Endothelial cell of umbilical vein (primary cell): ENCODE results near the gene TMPRSS7. TPM values are rescaled to one million over a fixed set of nuclear protein-coding genes. Genes with fewer than 3 reads are reported as not detected.

Experiments used
- BruUV-seq: library from RNA; stranded (reverse); fragments of 400-500 nt; replicated peaks from 2 replicates; lab custom pipeline; 2021; lab: Mats Ljungman, UMichigan
- CTCF ChIA-PET: fragments of 300-600, 350-600 bp; sonication (Branson Sonifier 250); formaldehyde crosslinking; loops from one replicate; lab custom pipeline; 2021; ENCODE audit warnings: antibody characterized with exemption, inconsistent platforms; lab: Charles Lee
- POLR2A ChIA-PET: fragments of 300-600, 350-600 bp; sonication (Branson Sonifier 250); formaldehyde crosslinking; loops from one replicate; lab custom pipeline; 2021; ENCODE audit warnings: antibody characterized with exemption, inconsistent platforms; lab: Charles Lee
- DNase-seq: peaks from one replicate; pipeline ENCODE4 v3.0.0-alpha.2; 2011; ENCODE audit warnings: low read depth, low spot score
- FAIRE-seq: peaks from 2 replicates; lab custom pipeline; 2011; peaks lifted over from hg19 to GRCh38; lab: Jason Lieb, UNC
- H2AFZ ChIP-seq: 2 replicates; pipeline ENCODE4 v1.6.0; 2012; ENCODE audit warnings: low read depth, low read length, control low read depth, inconsistent platforms
- H3K27ac ChIP-seq: 2 replicates; pipeline ENCODE4 v1.5.1; 2011; ENCODE audit warnings: low read depth, mild to moderate bottlenecking, control low read depth, low read length, moderate library complexity; ENCODE audit not compliant: insufficient read depth
- H3K27me3 ChIP-seq, 2 experiments: 2 replicates each; pipeline versions ENCODE4 v1.6.0 to v1.6.1; 2011; ENCODE audit warnings: low read length in 2 of 2, mixed read lengths in 1 of 2; ENCODE audit not compliant: control insufficient read depth in 2 of 2, insufficient read depth in 2 of 2
- H3K36me3 ChIP-seq, 2 experiments: 2 replicates in 1 of 2; 3 replicates in 1 of 2; pipeline ENCODE4 v1.5.1; 2011; ENCODE audit warnings: low read length in 2 of 2, mild to moderate bottlenecking in 1 of 2, moderate library complexity in 1 of 2; ENCODE audit not compliant: control insufficient read depth in 2 of 2, insufficient read depth in 2 of 2; ENCODE audit errors: extremely low read depth in 1 of 2
- H3K4me1 ChIP-seq: 3 replicates; pipeline ENCODE4 v1.5.1; 2011; ENCODE audit warnings: mild to moderate bottlenecking, low read length; ENCODE audit not compliant: control insufficient read depth, insufficient read depth; ENCODE audit errors: extremely low read depth
- H3K4me2 ChIP-seq: 2 replicates; pipeline ENCODE4 v1.6.1; 2011; ENCODE audit warnings: low read length, control low read depth, mixed read lengths; ENCODE audit not compliant: insufficient read depth
- H3K4me3 ChIP-seq, 3 experiments: fragments of 200-600 bp in 1 of 3; sonication (generic), shearing (Covaris generic) in 1 of 3; replicated peaks in 1 of 3; 2 replicates each; pipeline ENCODE4 v1.5.1; 2011 to 2016; ENCODE audit warnings: control low read depth in 3 of 3, low read length in 3 of 3, mild to moderate bottlenecking in 2 of 3, inconsistent platforms in 1 of 3, low read depth in 1 of 3, moderate library complexity in 1 of 3; ENCODE audit not compliant: insufficient read depth in 1 of 3
- H3K79me2 ChIP-seq: 2 replicates; pipeline ENCODE4 v1.6.0; 2012; ENCODE audit warnings: low read length, inconsistent platforms; ENCODE audit not compliant: control insufficient read depth, insufficient read depth
- H3K9ac ChIP-seq: replicated peaks from 2 replicates; pipeline ENCODE3; 2011; ENCODE audit warnings: low read length, control low read depth; ENCODE audit not compliant: insufficient read depth; ENCODE audit errors: extremely low read depth
- H3K9me1 ChIP-seq: replicated peaks from 3 replicates; pipeline ENCODE4 v1.6.0; 2011; ENCODE audit warnings: mild to moderate bottlenecking, low read length; ENCODE audit not compliant: control insufficient read depth, insufficient read depth; ENCODE audit errors: extremely low read depth
- H3K9me3 ChIP-seq: replicated peaks from 2 replicates; pipeline ENCODE4 v1.5.1; 2012; ENCODE audit warnings: low read length, inconsistent platforms; ENCODE audit not compliant: control insufficient read depth, insufficient read depth
- H4K20me1 ChIP-seq: replicated peaks from 2 replicates; pipeline ENCODE3; 2011; ENCODE audit warnings: mild to moderate bottlenecking, low read length; ENCODE audit not compliant: control insufficient read depth, insufficient read depth; ENCODE audit errors: extremely low read depth
- CTCF ChIP-seq, 2 donors: IDR thresholded peaks; 1 replicate in 1 of 2; 2 replicates in 1 of 2; pipeline ENCODE4 v1.5.1; 2011; ENCODE audit warnings: low read length in 2 of 2, mild to moderate bottlenecking in 2 of 2, moderate library complexity in 2 of 2, control low read depth in 1 of 2, inconsistent platforms in 1 of 2, low read depth in 1 of 2; ENCODE audit not compliant: insufficient read depth in 1 of 2; ENCODE audit errors: extremely low read depth in 1 of 2
- EZH2 ChIP-seq: IDR thresholded peaks from 2 replicates; pipeline ENCODE4 v1.6.1; 2012; ENCODE audit warnings: borderline replicate concordance, low read depth, mild to moderate bottlenecking, moderate library complexity, low read length, inconsistent platforms; ENCODE audit not compliant: severe bottlenecking
- FOS ChIP-seq: IDR thresholded peaks from 2 replicates; pipeline ENCODE4 v1.6.1; 2011; ENCODE audit warnings: mild to moderate bottlenecking, low read length, moderate library complexity, borderline replicate concordance; ENCODE audit not compliant: insufficient read depth
- GATA2 ChIP-seq: IDR thresholded peaks from 2 replicates; pipeline ENCODE4 v1.7.0; 2011; ENCODE audit warnings: low read depth, mild to moderate bottlenecking, moderate library complexity, mixed read lengths, low read length; ENCODE audit not compliant: insufficient read length, insufficient read depth
- JUN ChIP-seq: IDR thresholded peaks from 2 replicates; pipeline ENCODE4 v1.6.1; 2011; ENCODE audit warnings: borderline replicate concordance, low read depth; ENCODE audit not compliant: insufficient read length, insufficient read depth
- MYC ChIP-seq: IDR thresholded peaks from one replicate; pipeline ENCODE4 v1.6.1; 2011; ENCODE audit warnings: mild to moderate bottlenecking, low read depth, low read length
- POLR2A ChIP-seq: IDR thresholded peaks from 2 replicates; pipeline ENCODE4 v1.6.1; 2012; ENCODE audit warnings: low read depth, mild to moderate bottlenecking, control low read depth, low read length
- POLR2AphosphoS5 ChIP-seq: IDR thresholded peaks from 2 replicates; pipeline ENCODE4 v1.6.1; 2012; ENCODE audit warnings: low read depth, mild to moderate bottlenecking, control low read depth, low read length, moderate library complexity; ENCODE audit not compliant: insufficient read depth
- dilution Hi-C: fragments of 300-500 bp; cut with MboI; formaldehyde crosslinking; loops from one replicate; pipeline ENCODE4 v1.15.0; 2019; ENCODE audit warnings: low sequenced_read_pairs; ENCODE audit not compliant: extremely low pct_ligation_motif_present
- intact Hi-C: fragments of 100-400 bp; cut with micrococcal nuclease; formaldehyde crosslinking; loops from one replicate; pipeline ENCODE4 v1.10.0; 2022
- polyA plus RNA-seq, 4 experiments: library from polyadenylated mRNA; depleted of rRNA in 3 of 4; stranded (reverse) in 3 of 4; unstranded in 1 of 4; fragments of >200 nt; gene quantifications; 2 replicates each; pipeline versions ENCODE4 v1.2.1 to v1.2.3, GENCODE V29; 2011 to 2012; ENCODE audit warnings: missing spikeins in 1 of 4
- total RNA-seq: library from RNA; stranded (reverse); gene quantifications from 2 replicates; pipeline ENCODE4 v1.2.3, GENCODE V29; 2021
- TF ChIP-seq, protein P1 (sequence below): IDR thresholded peaks from 2 replicates; pipeline ENCODE4 v1.6.1; 2011; ENCODE audit not compliant: insufficient read depth, insufficient read length

Gene TMPRSS7
- total and polyA plus RNA-seq, 2 donors (not counting 3 experiments of a cell fraction or from before 2014, with no cell fraction given) = not detected

DNA sequence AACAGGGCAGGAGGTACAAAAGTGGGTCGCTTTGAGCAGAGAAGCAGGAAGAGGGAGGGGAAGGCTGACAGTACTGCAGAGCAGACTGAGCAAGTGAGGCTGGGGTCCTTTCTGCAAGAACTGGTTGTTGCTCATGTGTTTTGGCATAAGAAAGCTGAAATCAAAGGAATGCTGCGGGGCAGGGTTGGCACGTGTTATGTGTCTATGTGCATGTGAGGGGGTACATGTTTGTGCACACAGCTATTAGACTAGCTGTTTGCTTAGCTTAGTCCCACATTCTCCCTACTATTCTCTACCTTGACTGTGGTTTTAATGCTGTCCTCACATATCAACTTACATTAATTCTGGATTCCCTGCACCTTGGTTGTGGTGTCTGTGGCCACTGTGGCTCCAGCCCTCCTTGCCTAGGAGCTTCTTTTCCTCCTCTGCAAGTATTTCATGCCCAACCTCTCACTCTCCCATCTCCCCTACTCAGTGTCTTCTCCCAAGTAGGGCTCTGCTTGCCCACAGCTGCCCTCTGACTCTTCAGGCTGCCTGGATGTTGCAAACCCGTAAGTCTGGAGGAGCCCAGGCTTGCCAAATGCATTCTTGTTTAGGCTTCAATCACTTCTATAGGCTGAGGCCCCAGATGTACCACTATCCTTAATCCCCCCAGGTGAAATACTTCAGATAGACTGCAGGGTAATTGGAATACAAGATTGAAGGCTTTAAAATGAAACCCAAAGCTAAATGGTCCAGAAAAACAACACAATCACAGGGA lies 31.0 kb upstream of the TMPRSS7 start:
- Histone ChIP-seq H3K9me3 (no peaks in the 10 kb centered on the region), H3K4me2 (no peak overlapping the region), H3K79me2 (no peaks in the 10 kb centered on the region), H3K4me3 (no peak overlapping the region), H3K9ac (no peak overlapping the region), H3K27me3 (no peaks in the 10 kb centered on the region), H2AFZ (no peak overlapping the region), H3K9me1 (no peaks in the 10 kb centered on the region), H3K4me1 (peaks cover 8% of the 10 kb centered on the region), H4K20me1 (no peaks in the 10 kb centered on the region), H3K27ac (no peak overlapping the region), H3K36me3 (no peaks in the 10 kb centered on the region)
- no TSS peak for BruUV-seq
- dilution Hi-C loops = no loop called here
- no peak for DNase-seq
- no peak for FAIRE-seq
- POLR2A ChIA-PET = no interaction called here
- TF ChIP-seq, protein P1, sequence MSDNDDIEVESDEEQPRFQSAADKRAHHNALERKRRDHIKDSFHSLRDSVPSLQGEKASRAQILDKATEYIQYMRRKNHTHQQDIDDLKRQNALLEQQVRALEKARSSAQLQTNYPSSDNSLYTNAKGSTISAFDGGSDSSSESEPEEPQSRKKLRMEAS = no peak
- no peak for TF ChIP-seq GATA2
- TF ChIP-seq FOS = no peak
- no peak for TF ChIP-seq MYC
- no peak for TF ChIP-seq POLR2A
- TF ChIP-seq JUN = no peak
- CTCF ChIA-PET = interaction anchor here (1.3 to 7.2 kb wide), 3 partner anchors 11 to 287 kb away, joined by 3 to 61 read pairs (median 51); no protein-coding TSS in a partner anchor
- intact Hi-C loops = no loop called here

- intact Hi-C loops = no loop called here
- ChIA-PET CTCF (interaction anchor here (1.3 to 7.2 kb wide), 3 partner anchors 10 to 288 kb away, joined by 3 to 61 read pairs (median 51); no protein-coding TSS in a partner anchor), POLR2A (no interaction called here)
- Histone ChIP-seq H3K4me2 (no peak overlapping the region), H3K27me3 (no peaks in the 10 kb centered on the region), H3K9ac (no peak overlapping the region), H3K4me3 (no peak overlapping the region), H2AFZ (no peak overlapping the region), H3K4me1 (peaks cover 3% of the 10 kb centered on the region), H3K79me2 (no peaks in the 10 kb centered on the region), H3K9me3 (no peaks in the 10 kb centered on the region), H3K27ac (no peak overlapping the region), H3K9me1 (no peaks in the 10 kb centered on the region), H3K36me3 (no peaks in the 10 kb centered on the region), H4K20me1 (no peaks in the 10 kb centered on the region)
- DNase-seq = no peak
- BruUV-seq = no TSS peak
- dilution Hi-C loops = no loop called here
- FAIRE-seq = no peak
- TF ChIP-seq GATA2 = no peak
- no peak for TF ChIP-seq JUN
- TF ChIP-seq MYC = no peak
- TF ChIP-seq EZH2 = no peak
- no peak for TF ChIP-seq POLR2AphosphoS5
- TF ChIP-seq POLR2A = no peak
- TF ChIP-seq, protein P1 = no peak
- no peak for TF ChIP-seq FOS
- no peak for TF ChIP-seq CTCF (IDR thresholded peaks at IDR 0.05; ENCODE audit: extremely low read depth in 1 of 2, insufficient read depth in 1 of 2, low read depth in 1 of 2, low read length in 2 of 2)
Observed at GRCh38 chr3:112004187-112004586, 30.3 kb upstream of the TMPRSS7 start.
